ENCODE data around the gene KDM4B. TPM values are rescaled to one million over a fixed set of nuclear protein-coding genes. Genes with fewer than 3 reads are reported as not detected.
A peak's percentile ranks its signal among the peaks of the same experiment; 100 is the strongest.

KDM4B gene
- total RNA-seq, 1 experiment from 2014 or later = 43.7 TPM

DNA sequence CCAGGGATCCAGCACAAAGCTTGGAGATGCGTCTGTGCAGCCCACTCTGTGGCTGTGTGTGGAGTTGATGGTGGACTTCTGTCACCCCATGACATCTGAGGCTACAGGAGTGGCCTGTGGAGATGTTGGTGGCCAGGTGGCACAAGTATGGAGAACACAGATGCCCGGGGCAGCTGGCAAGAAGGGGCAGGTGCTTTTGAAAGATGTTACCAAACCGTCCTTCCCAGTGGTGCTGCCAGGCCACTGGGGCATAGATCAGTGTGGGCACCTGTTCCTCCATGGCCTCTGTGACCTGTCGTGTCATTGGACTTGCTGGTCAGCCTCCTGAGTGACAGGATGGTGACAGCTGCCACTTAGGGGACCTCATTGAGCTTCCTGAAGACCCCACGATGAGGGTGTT is 36.2 kb downstream of the KDM4B start:
- H3K4me3 Mint-ChIP-seq = no peak overlapping the region
- TF ChIP-seq, protein P1, sequence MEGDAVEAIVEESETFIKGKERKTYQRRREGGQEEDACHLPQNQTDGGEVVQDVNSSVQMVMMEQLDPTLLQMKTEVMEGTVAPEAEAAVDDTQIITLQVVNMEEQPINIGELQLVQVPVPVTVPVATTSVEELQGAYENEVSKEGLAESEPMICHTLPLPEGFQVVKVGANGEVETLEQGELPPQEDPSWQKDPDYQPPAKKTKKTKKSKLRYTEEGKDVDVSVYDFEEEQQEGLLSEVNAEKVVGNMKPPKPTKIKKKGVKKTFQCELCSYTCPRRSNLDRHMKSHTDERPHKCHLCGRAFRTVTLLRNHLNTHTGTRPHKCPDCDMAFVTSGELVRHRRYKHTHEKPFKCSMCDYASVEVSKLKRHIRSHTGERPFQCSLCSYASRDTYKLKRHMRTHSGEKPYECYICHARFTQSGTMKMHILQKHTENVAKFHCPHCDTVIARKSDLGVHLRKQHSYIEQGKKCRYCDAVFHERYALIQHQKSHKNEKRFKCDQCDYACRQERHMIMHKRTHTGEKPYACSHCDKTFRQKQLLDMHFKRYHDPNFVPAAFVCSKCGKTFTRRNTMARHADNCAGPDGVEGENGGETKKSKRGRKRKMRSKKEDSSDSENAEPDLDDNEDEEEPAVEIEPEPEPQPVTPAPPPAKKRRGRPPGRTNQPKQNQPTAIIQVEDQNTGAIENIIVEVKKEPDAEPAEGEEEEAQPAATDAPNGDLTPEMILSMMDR (conservative IDR thresholded peaks at IDR 0.05) = no peak

More for the DNA sequence above, 36.2 kb downstream of the KDM4B start:
- Histone ChIP-seq H4K91ac (ENCODE audit: insufficient read length, low read depth, low read length) (no peak overlapping the region), H2BK5ac (ENCODE audit: insufficient read length, low read length) (no peak overlapping the region), H3K18ac (ENCODE audit: insufficient read length, low read depth, low read length) (no peak overlapping the region), H4K8ac (replicated peaks; ENCODE audit: insufficient read length, low read depth, low read length) (no peak overlapping the region), H3K4me2 (ENCODE audit: insufficient read depth, insufficient read length, low read length) (no peak overlapping the region), H3K27me3 (ENCODE audit: insufficient read depth, low read length) (no peaks in the 10 kb centered on the region), H2AFZ (ENCODE audit: low read length) (no peak overlapping the region), H3K79me1 (ENCODE audit: insufficient read depth, low read depth, low read length, poor library complexity, severe bottlenecking) (peaks cover 2% of the 10 kb centered on the region), H2BK12ac (ENCODE audit: insufficient read length, low read depth, low read length) (no peak overlapping the region), H2BK120ac (ENCODE audit: low read depth, low read length, poor library complexity, severe bottlenecking) (no peak overlapping the region), H4K5ac (ENCODE audit: insufficient read length, low read depth, low read length) (no peak overlapping the region), H3K9me3 (ENCODE audit: control insufficient read depth, low read depth, low read length) (no peaks in the 10 kb centered on the region), H2BK15ac (ENCODE audit: low read depth, low read length) (no peak overlapping the region), H3K79me2 (ENCODE audit: insufficient read depth, low read length) (peaks cover 2% of the 10 kb centered on the region; the same call in 1 of the 2 replicates), H2AK5ac (ENCODE audit: insufficient read length, low read length) (no peak overlapping the region), H3K4ac (ENCODE audit: low read depth, low read length) (no peak overlapping the region), H3K4me1 (ENCODE audit: insufficient read depth, low read length) (no peaks in the 10 kb centered on the region), H4K20me1 (ENCODE audit: control insufficient read depth, insufficient read depth, insufficient read length) (no peaks in the 10 kb centered on the region), H3K14ac (ENCODE audit: insufficient read depth, low read length) (no peak overlapping the region), H3K9ac (ENCODE audit: extremely low read depth, insufficient read length, low read length) (no peak overlapping the region), H3T11ph (ENCODE audit: low read length) (no peak overlapping the region), H3K23me2 (ENCODE audit: insufficient read length, low read depth, low read length, poor library complexity, severe bottlenecking) (no peaks in the 10 kb centered on the region), H3K56ac (ENCODE audit: insufficient read length, low read depth, low read length) (no peak overlapping the region), H2BK20ac (ENCODE audit: low read depth, low read length, poor library complexity, severe bottlenecking) (no peak overlapping the region), H3K23ac (ENCODE audit: insufficient read length, low read depth, low read length) (no peak overlapping the region), H3K27ac (ENCODE audit: insufficient read length, low read depth, low read length) (no peak overlapping the region)
- peaks cover 7 to 13% (median 8%) of the 10 kb centered on the region in 3 experiments; a peak in 6 of 7 replicates for H3K36me3 Mint-ChIP-seq (ENCODE audit: insufficient read depth in 1 of 3, low read depth in 3 of 3)
- no CpG with 5 or more reads among the region's 5 CpGs for WGBS (ENCODE audit: extremely low coverage, insufficient read length, low lambda C conversion rate)
- no peaks in the 10 kb centered on the region for H3K27me3 Mint-ChIP-seq (ENCODE audit: low read depth)
- peaks cover 3 to 18% of the 10 kb centered on the region in 2 experiments for H3K4me1 Mint-ChIP-seq
- peaks cover 4 to 7% of the 10 kb centered on the region in 2 experiments; a peak in 3 of 5 replicates for H3K9me3 Mint-ChIP-seq
- H3K27ac Mint-ChIP-seq = peak overlapping the region in 1 of 3 experiments; percentile 53; a peak in 2 of 7 replicates
- no peak for DNase-seq
